HG02610 (cell line): ENCODE measurements around the gene ATAD3A.
"Not testable (repeated sequence)": the region's sequence is repeated elsewhere in the genome, so short reads cannot be mapped to it uniquely, and the experiment has no call there.

ENCODE experiments used
- ATAC-seq: cut with Tn5 transposase; IDR thresholded peaks from one replicate; pipeline ENCODE4 v1.9.1; 2021; ENCODE audit warnings: mild to moderate bottlenecking, moderate library complexity; ENCODE audit not compliant: unreplicated experiment

ATAD3A gene

GRCh38 chr1:1489231-1489630 lies 22.7 kb upstream of the ATAD3A start:
- no peak for ATAC-seq

DNA sequence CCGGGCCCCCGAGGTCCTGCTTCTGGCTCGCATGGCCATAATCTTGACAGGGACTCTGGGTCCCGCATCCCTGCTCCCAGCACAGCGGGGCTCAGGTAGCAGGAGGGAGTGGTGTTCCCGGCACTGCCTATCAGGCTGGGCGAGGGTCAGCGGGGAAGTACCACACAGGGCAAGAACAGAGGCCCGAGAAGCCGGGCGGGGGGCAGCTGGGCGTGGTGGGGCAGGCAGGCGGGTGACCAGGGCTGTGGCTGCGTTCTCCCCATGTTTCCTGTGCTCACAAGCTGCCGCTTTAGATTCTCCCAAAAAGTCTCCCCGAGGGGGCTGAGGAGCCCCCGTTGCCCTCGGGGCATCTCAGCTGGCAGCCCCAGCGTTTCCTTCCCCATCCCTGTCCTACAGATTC lies 22.1 kb upstream of the ATAD3A start:
- ATAC-seq = no peak

GRCh38 chr1:1490633-1491230 lies 21.2 kb upstream of the ATAD3A start:
- no peak for ATAC-seq

DNA sequence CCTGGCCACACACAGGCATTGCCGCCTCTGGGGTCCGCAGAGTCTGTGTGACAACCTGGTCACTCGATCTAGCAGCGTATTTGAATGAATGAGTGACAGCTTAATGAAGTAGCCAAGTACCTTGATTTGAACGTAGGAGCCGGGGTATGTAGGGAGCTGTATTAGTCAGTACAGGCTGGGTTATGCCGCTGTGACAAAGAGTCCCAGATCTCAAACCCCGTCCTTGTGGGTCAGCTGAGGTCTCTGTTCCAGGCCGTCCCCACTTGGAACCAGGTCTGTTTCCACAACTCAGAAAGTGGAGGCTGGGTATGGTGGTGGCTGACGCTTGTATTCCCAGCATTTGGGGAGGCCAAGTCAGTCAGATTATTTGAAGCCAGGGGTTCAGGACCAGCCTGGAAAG lies 20.4 kb upstream of the ATAD3A start:
- ATAC-seq = no peak

GRCh38 chr1:1494311-1494710 lies 17.7 kb upstream of the ATAD3A start:
- not testable (repeated sequence) for ATAC-seq

GRCh38 chr1:1495461-1495975 lies 16.4 kb upstream of the ATAD3A start:
- not testable (repeated sequence) for ATAC-seq

GRCh38 chr1:1504777-1505365 lies 7.1 kb upstream of the ATAD3A start:
- ATAC-seq = not testable (repeated sequence)

GRCh38 chr1:1505366-1505798 lies 6.6 kb upstream of the ATAD3A start:
- not testable (repeated sequence) for ATAC-seq

DNA sequence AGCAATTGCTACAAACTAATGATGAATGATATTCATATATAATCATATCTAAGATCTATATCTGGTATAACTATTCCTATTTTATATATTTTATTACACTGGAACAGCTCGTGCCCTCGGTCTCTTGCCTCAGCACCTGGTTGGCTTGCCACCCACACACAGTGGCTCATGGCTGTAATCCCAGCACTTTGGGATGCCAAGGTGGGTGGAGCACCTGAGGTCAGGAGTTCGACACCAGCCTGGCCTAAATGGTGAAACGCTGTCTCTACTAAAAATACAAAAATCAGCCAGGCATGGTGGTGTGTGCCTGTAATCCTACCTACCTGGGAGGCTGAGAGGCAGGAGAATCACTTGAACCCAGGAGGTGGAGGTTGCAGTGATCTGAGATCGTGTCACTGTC lies 6.2 kb upstream of the ATAD3A start:
- ATAC-seq = not testable (repeated sequence)

DNA sequence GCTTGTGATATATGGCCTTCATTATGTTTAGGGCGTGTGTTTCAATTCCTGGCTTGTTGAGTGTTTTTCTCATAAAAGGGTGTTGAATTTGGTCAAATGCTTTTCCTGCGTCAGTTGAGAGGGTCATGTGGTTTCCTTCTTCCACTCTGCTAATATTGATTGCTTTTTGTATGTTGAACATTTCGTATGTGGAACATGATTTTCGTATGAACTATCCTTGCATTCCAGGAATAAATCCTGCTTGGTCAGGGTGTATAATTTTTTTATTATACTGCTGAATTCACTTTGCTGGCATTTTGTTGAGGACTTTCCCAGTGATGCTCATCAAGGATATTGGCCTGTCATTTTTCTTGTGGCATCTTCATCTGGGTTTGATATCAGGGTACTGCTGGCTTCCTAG lies 4.7 kb upstream of the ATAD3A start:
- no peak for ATAC-seq

DNA sequence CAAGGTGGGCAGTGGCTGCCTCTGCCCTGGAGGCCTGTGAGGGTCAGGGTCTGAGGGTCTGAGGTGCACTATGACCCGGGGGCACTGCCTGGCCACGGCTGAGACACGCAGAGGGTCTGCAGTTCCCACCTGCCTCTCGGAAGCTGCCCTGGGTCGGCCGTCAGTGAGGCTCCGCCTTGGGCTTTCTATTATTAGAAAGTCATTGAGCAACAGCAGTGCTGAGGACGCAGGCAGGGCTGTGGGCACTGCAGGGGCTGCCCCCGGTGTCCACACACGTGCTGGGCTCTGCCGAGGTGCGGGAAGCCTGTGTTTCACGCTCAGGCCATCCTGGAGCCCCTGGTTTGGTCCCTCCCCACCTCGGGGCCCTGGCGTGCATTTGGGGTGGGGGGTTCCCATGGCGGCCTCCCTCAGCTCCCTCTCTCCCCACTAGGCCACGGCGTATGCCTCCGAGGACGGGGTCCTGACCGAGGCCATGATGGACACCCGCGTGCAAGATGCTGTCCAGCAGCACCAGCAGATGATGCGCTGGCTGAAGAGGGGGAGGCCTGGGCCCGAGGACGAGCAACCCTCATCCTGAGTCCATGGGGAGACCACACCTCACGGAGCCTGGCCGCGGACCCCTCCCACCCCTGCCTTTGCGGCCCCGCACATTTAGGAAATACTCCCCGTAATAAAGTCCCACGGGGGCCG lies 3.0 kb upstream of the ATAD3A start:
- ATAC-seq = not testable (repeated sequence)

GRCh38 chr1:1509465-1509850 lies 2.5 kb upstream of the ATAD3A start:
- ATAC-seq = not testable (repeated sequence)

DNA sequence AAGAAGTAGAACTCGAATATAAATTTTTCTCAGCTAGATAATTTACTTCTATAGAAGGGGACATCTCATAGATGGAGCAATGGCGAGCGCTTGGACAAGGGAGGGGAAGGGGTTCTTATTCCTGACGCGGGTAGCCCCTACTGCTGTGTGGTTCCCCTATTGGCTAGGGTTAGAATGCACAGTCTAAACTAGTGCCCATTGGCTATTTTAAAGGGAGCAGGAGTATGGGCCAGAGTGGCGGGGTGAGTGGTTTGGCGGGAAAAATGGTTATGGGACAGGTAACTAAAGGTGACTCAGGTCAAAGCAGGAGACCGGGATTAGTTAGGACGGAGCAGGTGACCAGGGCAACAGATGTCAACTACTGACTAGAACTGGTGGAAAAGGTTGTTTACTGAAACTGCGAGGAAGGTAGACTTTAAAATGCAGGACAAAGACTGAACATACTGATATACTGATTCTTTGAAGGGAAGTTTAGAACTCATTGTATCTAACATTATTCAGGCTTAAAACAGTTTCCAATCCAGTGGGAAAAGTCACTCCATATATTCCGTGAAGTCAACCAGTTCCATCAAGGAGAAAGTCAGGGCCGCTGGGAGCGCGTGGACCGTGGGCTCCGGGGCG lies 940 bp upstream of the ATAD3A start:
- no peak for ATAC-seq

DNA sequence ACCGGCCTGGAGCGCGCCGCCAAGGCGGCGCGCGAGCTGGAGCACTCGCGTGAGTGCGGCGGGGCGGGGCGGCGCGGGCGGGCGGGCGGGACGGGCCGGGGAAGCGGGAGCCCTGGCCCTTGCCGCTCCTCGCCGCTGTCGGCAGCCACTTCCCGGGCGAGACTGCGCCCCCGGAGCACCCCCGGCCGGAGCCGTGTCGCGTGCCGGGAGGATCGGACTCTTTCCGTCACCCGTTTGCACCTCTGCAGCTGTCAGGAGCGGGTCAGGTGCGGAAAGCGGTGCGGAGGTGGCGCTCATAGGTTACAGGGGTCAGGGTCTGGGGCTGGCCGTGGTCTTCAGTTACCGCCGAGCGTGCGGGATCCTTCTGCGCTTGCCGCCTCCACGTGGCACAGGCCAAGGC lies 463 bp downstream of the ATAD3A start:
- ATAC-seq = not testable (repeated sequence)

GRCh38 chr1:1513675-1514074 lies 1.7 kb downstream of the ATAD3A start:
- not testable (repeated sequence) for ATAC-seq

DNA sequence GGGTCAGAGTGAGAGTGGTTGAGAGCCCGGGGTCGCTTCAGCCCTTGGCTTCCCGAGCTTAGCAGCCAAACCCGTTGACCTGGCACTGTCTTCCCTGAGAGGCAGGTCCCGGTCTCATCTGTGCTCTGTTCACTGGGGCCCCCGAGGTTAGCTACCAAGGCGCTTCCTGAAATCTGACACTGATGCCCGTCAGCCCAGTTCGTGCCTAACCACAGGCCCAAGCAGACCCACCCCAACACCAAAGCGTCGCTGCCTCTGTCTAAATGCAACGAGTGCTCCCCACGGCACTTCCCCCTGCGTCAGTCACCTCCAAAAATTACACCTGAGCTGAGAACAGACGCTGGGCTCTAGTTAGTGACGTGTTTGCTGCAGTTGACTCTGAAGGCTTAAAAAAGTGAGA lies 2.4 kb downstream of the ATAD3A start:
- ATAC-seq = not testable (repeated sequence)

- not testable (repeated sequence) for ATAC-seq
Observed at GRCh38 chr1:1516923-1517322, 5.0 kb downstream of the ATAD3A start.

GRCh38 chr1:1517973-1518620 lies 6.1 kb downstream of the ATAD3A start:
- ATAC-seq = no peak

DNA sequence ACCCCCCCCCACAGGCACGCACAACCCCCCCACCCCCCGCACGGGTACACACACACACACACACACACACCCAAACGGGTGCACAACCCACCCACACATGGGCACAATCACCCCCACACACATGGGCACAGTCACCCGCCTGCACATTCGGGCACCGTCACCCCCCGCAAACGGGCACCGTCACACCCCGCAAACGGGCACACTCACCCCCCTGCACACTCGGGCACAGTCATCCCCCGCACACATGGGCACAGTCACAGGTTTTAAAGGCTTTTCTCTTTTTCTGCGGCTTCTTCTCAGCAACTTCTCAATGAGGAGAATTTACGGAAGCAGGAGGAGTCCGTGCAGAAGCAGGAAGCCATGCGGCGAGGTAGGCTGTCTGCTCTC lies 6.7 kb downstream of the ATAD3A start:
- ATAC-seq = not testable (repeated sequence)

DNA sequence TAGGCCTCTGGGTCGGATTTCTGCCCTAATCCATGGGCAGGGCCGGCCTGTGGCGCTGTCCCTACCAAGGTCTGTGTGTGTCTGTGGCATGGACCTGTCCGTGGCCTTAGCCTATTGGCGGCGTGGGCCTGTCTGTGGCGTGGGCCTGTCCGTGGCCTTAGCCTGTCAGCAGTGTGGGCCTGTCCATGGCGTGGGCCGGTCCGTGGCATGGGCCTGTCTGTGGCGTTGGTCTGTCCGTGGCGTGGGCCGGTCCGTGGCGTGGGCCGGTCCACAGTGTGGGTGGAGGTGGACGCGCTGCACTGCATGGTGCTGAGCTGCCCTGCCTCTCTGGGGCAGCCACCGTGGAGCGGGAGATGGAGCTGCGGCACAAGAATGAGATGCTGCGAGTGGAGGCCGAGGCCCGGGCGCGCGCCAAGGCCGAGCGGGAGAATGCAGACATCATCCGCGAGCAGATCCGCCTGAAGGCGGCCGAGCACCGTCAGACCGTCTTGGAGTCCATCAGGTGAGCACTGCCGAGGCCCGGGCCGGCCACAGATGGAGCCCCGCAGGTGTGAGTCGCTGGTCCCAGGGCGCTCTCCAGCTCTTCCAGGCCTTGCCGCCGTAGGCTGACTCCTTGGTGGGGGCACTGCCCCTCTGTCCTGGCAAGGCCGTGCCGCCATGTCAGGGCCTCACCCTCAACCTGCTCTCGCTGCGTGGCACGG lies 8.0 kb downstream of the ATAD3A start:
- ATAC-seq = not testable (repeated sequence)
